Mucosa of descending colon (tissue), 3 donors: ENCODE data around the gene CGNL1. TPM values are rescaled to one million over a fixed set of nuclear protein-coding genes. Genes with fewer than 3 reads are reported as not detected.

Experiments
- ATAC-seq: fragments of 200-7000 bp; cut with Tn5 transposase; one replicate; pipeline ENCODE4 v1.9.1; 2020; ENCODE audit warnings: mild to moderate bottlenecking, moderate library complexity
- DNase-seq, 3 donors: peaks; one replicate each; pipeline ENCODE4 v3.0.0-alpha.2; 2020
- H3K36me3 ChIP-seq: fragments of 200-600 bp; one replicate; pipeline ENCODE4 v1.8.0; 2021; ENCODE audit warnings: low read depth, mild to moderate bottlenecking
- H3K4me1 ChIP-seq: fragments of 200-600 bp; one replicate; pipeline ENCODE4 v1.8.0; 2021; ENCODE audit warnings: low read depth, mild to moderate bottlenecking
- H3K4me3 ChIP-seq: fragments of 200-600 bp; one replicate; pipeline ENCODE4 v1.8.0; 2021; ENCODE audit warnings: mild to moderate bottlenecking
- H3K9me3 ChIP-seq: fragments of 200-600 bp; one replicate; pipeline ENCODE4 v1.8.0; 2021; ENCODE audit warnings: mild to moderate bottlenecking
- CTCF ChIP-seq: fragments of 200-600 bp; IDR thresholded peaks from one replicate; pipeline ENCODE4 v1.8.0; 2022; ENCODE audit warnings: antibody characterized with exemption, mild to moderate bottlenecking
- intact Hi-C, 2 donors: fragments of 100-400 bp; cut with DNase I in 1 of 2; cut with micrococcal nuclease in 1 of 2; formaldehyde crosslinking; loops; one replicate each; pipeline versions ENCODE4 v1.11.0 to v1.11.1; 2022; cut with DNase I, micrococcal nuclease
- total RNA-seq, 3 donors: library from RNA; stranded (reverse); fragmentation: NEBNext Ultra II Directional in 2 of 3; extraction: Animal tissue kit (Norgen Biotek cat#: 25700) in 2 of 3; gene quantifications; one replicate each; pipeline versions ENCODE4 v1.2.1 to v1.2.4, GENCODE V29; 2021 to 2023
- donor health status: DM: no; HTN: no; CAD: no; lungs with moderate emphysema.
- donor health status: DM: no; HTN: no; CAD: no.
- donor health status: DM: no; HTN: yes; CAD: no.

The CGNL1 gene
- total RNA-seq, 3 donors from 2014 or later, result 3.3 to 4.5 (median 3.9) TPM

- Histone ChIP-seq H3K36me3 (no peaks in the 10 kb centered on the region), H3K9me3 (no peaks in the 10 kb centered on the region), H3K4me1 (peaks cover 7% of the 10 kb centered on the region), H3K4me3 (no peak overlapping the region)
- DNase-seq (no peak), ATAC-seq (no peak)
- intact Hi-C loops, result no loop called here
- TF ChIP-seq CTCF, result no peak
These were observed 47.4 kb downstream of the CGNL1 start for GRCh38 chr15:57423599-57424140.

- ATAC-seq, result no peak
- Histone ChIP-seq H3K4me1 (peaks cover 7% of the 10 kb centered on the region), H3K4me3 (no peak overlapping the region), H3K36me3 (no peaks in the 10 kb centered on the region), H3K9me3 (no peaks in the 10 kb centered on the region)
- intact Hi-C loops, result no loop called here
- DNase-seq, result no peak
- TF ChIP-seq CTCF, result no peak
These were observed 48.5 kb downstream of the CGNL1 start for GRCh38 chr15:57424628-57425405.

- H3K4me1 ChIP-seq, result peaks cover 7% of the 10 kb centered on the region
- intact Hi-C loops, result no loop called here
- no peaks in the 10 kb centered on the region for H3K36me3 ChIP-seq
- H3K4me3 ChIP-seq, result no peak overlapping the region
- DNase-seq (no peak), ATAC-seq (no peak)
- no peak for TF ChIP-seq CTCF
- H3K9me3 ChIP-seq, result no peaks in the 10 kb centered on the region
These were observed 49.5 kb downstream of the CGNL1 start for GRCh38 chr15:57425842-57426241.

GRCh38 chr15:57427367-57427821 lies 51.1 kb downstream of the CGNL1 start:
- intact Hi-C loops, result no loop called here
- Histone ChIP-seq H3K9me3 (no peaks in the 10 kb centered on the region), H3K4me3 (no peak overlapping the region), H3K36me3 (no peaks in the 10 kb centered on the region), H3K4me1 (no peaks in the 10 kb centered on the region)
- no peak for TF ChIP-seq CTCF
- ATAC-seq (peak; percentile 96), DNase-seq (peak in 2 of 3 donors; percentile 44 to 55)

- TF ChIP-seq CTCF, result no peak
- H3K4me3 ChIP-seq, result no peak overlapping the region
- no peaks in the 10 kb centered on the region for H3K4me1 ChIP-seq
- ATAC-seq (no peak), DNase-seq (peak in 1 of 3 donors; percentile 22)
- intact Hi-C loops, result no loop called here
- no peaks in the 10 kb centered on the region for H3K9me3 ChIP-seq
- H3K36me3 ChIP-seq, result no peaks in the 10 kb centered on the region
These were observed 55.9 kb downstream of the CGNL1 start for GRCh38 chr15:57432141-57432741.
